DOHH2 (cell line): ENCODE data around the gene CSAD.
A peak's percentile ranks its signal among the peaks of the same experiment; 100 is the strongest.

ENCODE experiments used
- H3F3A ChIP-seq: fragments of 200-600 bp; sonication (generic), shearing (Covaris generic); 2 replicates; pipeline ENCODE4 v1.6.0; 2016; ENCODE audit warnings: antibody characterized with exemption, mild to moderate bottlenecking; ENCODE audit not compliant: control insufficient read depth, insufficient read depth
- H3K27ac ChIP-seq: fragments of 200-600 bp; sonication (generic); 2 replicates; pipeline ENCODE4 v1.5.1; 2014; ENCODE audit warnings: low read depth, mild to moderate bottlenecking, low read length, moderate library complexity
- H3K27me3 ChIP-seq: fragments of 200-600 bp; sonication (generic); 2 replicates; pipeline ENCODE4 v1.6.1; 2014; ENCODE audit warnings: mild to moderate bottlenecking, low read length, mixed read lengths; ENCODE audit not compliant: control insufficient read depth
- H3K36me3 ChIP-seq: fragments of 200-600 bp; sonication (generic); 2 replicates; pipeline ENCODE4 v1.6.1; 2014; ENCODE audit warnings: mild to moderate bottlenecking, low read length, moderate library complexity, mixed read lengths; ENCODE audit not compliant: control insufficient read depth
- H3K4me1 ChIP-seq: fragments of 200-600 bp; sonication (generic); 2 replicates; pipeline ENCODE4 v1.6.1; 2014; ENCODE audit warnings: mild to moderate bottlenecking, low read length, mixed read lengths; ENCODE audit not compliant: control insufficient read depth
- H3K4me2 ChIP-seq: fragments of 200-600 bp; sonication (generic); 2 replicates; pipeline ENCODE4 v1.6.0; 2014; ENCODE audit warnings: mild to moderate bottlenecking, low read length, moderate library complexity
- H3K4me3 ChIP-seq: fragments of 200-600 bp; sonication (generic); 2 replicates; pipeline ENCODE4 v1.5.1; 2014; ENCODE audit warnings: mild to moderate bottlenecking, low read length, mixed read lengths
- H3K79me2 ChIP-seq: fragments of 200-600 bp; sonication (generic); 2 replicates; pipeline ENCODE4 v1.6.1; 2014; ENCODE audit warnings: mild to moderate bottlenecking, low read length, mixed read lengths; ENCODE audit not compliant: control insufficient read depth
- H3K9me2 ChIP-seq: fragments of 200-600 bp; sonication (generic); replicated peaks from 2 replicates; pipeline ENCODE4 v1.6.1; 2014; ENCODE audit warnings: mild to moderate bottlenecking, low read length, mixed read lengths; ENCODE audit not compliant: control insufficient read depth
- H3K9me3 ChIP-seq: fragments of 200-600 bp; sonication (generic); 2 replicates; pipeline ENCODE4 v1.6.1; 2014; ENCODE audit warnings: antibody characterized with exemption, low read length, mixed read lengths; ENCODE audit not compliant: control insufficient read depth, insufficient read depth
- H4K20me1 ChIP-seq: fragments of 200-600 bp; sonication (generic); 2 replicates; pipeline ENCODE4 v1.6.0; 2014; ENCODE audit warnings: low read depth, mild to moderate bottlenecking, antibody characterized with exemption, low read length, moderate library complexity; ENCODE audit not compliant: control insufficient read depth, insufficient read depth
- CTCF ChIP-seq: fragments of 200-600 bp; sonication (generic); IDR thresholded peaks from one replicate; pipeline ENCODE4 v1.5.1; 2014; ENCODE audit warnings: antibody characterized with exemption, mild to moderate bottlenecking, low read depth, low read length; ENCODE audit not compliant: poor library complexity, severe bottlenecking
- EZH2phosphoT487 ChIP-seq: fragments of 200-600 bp; sonication (generic); IDR thresholded peaks from 2 replicates; pipeline ENCODE4 v1.6.1; 2017; ENCODE audit warnings: borderline replicate concordance, mild to moderate bottlenecking, antibody characterized with exemption, low read length, moderate library complexity, mixed read lengths

Gene CSAD

DNA sequence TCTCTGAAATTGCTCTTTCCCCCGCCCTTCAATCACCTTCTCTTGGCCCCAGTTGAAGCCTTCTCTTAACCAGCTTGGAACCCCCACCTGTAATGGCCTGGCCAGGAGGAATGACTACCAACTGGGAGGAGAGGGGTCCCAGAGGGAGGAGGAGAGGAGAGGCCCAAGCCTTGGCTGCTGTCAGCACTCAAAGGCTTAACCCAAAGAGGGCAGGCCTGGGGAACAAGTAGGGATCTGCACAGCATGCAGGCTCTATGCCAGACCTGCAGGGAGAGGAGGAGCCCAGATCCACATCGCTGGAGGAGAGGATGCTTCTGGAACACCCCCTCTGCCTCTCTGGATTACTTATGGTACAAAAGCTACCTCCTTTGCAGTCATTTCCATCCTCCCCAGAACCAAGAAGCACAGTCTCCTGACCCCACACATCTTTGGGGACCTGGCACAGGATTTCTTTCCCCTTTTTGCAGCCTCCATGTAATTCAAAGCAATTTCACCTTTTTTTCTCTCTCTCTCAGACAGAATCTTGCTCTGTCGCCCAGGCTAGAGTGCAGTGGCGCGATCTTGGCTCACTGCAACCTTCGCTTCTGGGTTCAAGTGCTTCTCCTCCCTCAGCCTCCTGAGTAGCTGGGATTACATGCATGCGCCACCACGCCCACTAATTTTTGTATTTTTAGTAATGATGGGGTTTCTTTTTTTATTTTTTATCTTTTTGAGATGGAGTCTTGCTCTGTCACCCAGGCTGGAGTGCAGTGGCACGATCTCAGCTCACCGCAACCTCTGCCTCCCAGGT, 45.1 kb upstream of the CSAD start:
- Histone ChIP-seq H3K4me2 (no peak overlapping the region), H4K20me1 (no peaks in the 10 kb centered on the region), H3K36me3 (no peaks in the 10 kb centered on the region), H3K79me2 (no peaks in the 10 kb centered on the region), H3K4me1 (peaks cover 24% of the 10 kb centered on the region), H3K9me3 (no peaks in the 10 kb centered on the region), H3K9me2 (no peaks in the 10 kb centered on the region), H3K27me3 (peaks cover 17% of the 10 kb centered on the region), H3F3A (peaks cover 10% of the 10 kb centered on the region), H3K4me3 (no peak overlapping the region), H3K27ac (no peak overlapping the region)
- TF ChIP-seq EZH2phosphoT487 (no peak), CTCF (no peak)

DNA sequence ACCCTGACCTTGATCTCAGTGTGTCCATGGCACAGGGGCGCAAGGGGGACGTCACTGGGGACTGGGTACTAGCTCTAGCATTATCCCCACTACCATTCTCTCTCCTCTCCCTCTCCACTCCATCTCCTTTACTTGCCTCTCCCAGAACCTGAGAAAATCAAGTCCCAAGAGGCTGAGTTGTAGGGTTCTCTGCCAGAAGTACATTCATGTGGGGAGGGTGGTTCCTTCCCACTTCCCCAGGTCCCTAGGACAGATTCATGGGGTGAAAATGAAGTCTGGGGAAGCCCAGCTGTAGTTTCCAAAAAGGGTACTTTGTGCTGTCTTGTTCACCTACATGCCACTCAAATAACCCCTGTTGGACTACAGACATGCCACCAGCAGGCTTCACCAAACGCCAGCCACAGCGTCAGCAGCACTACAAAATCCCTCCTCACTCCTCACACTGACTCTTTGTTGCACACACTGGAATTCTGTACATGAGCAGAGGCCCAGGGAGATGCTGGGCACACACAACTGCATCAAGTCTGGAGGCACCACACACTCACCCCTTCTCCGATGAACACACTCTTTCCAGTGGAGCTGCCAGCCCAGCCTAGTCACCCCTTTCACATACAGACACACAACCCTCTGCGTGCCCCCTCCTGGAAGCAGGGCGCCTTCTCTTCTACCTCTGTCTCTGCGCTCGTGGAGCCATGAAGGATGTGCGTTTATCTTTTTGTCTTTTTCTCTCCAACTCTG, 44.3 kb upstream of the CSAD start:
- Histone ChIP-seq H4K20me1 (no peaks in the 10 kb centered on the region), H3K9me3 (no peaks in the 10 kb centered on the region), H3K4me1 (peaks cover 29% of the 10 kb centered on the region), H3F3A (peaks cover 10% of the 10 kb centered on the region), H3K4me2 (no peak overlapping the region), H3K27me3 (peaks cover 17% of the 10 kb centered on the region), H3K27ac (no peak overlapping the region), H3K36me3 (no peaks in the 10 kb centered on the region), H3K4me3 (no peak overlapping the region), H3K9me2 (no peaks in the 10 kb centered on the region), H3K79me2 (no peaks in the 10 kb centered on the region)
- no peak for TF ChIP-seq CTCF
- no peak for TF ChIP-seq EZH2phosphoT487

GRCh38 chr12:53224061-53224896, 43.6 kb upstream of the CSAD start:
- no peak overlapping the region for H3K27ac ChIP-seq
- H3K27me3 ChIP-seq: peaks cover 18% of the 10 kb centered on the region
- no peaks in the 10 kb centered on the region for H3K9me2 ChIP-seq
- no peak overlapping the region for H3K4me3 ChIP-seq
- H3K9me3 ChIP-seq: no peaks in the 10 kb centered on the region
- no peaks in the 10 kb centered on the region for H3K79me2 ChIP-seq
- H3K4me1 ChIP-seq: peaks cover 36% of the 10 kb centered on the region
- no peaks in the 10 kb centered on the region for H3K36me3 ChIP-seq
- H4K20me1 ChIP-seq: no peaks in the 10 kb centered on the region
- TF ChIP-seq EZH2phosphoT487 (no peak), CTCF (peak; percentile 27)
- H3F3A ChIP-seq: peaks cover 10% of the 10 kb centered on the region
- H3K4me2 ChIP-seq: no peak overlapping the region
